GM19324 (cell line): ENCODE results near the gene LAMP5.

ENCODE experiments used
- ATAC-seq: cut with Tn5 transposase; IDR thresholded peaks from one replicate; pipeline ENCODE4 v1.9.1; 2021; ENCODE audit warnings: mild to moderate bottlenecking, moderate library complexity; ENCODE audit not compliant: unreplicated experiment, low FRiP score

Gene LAMP5

DNA sequence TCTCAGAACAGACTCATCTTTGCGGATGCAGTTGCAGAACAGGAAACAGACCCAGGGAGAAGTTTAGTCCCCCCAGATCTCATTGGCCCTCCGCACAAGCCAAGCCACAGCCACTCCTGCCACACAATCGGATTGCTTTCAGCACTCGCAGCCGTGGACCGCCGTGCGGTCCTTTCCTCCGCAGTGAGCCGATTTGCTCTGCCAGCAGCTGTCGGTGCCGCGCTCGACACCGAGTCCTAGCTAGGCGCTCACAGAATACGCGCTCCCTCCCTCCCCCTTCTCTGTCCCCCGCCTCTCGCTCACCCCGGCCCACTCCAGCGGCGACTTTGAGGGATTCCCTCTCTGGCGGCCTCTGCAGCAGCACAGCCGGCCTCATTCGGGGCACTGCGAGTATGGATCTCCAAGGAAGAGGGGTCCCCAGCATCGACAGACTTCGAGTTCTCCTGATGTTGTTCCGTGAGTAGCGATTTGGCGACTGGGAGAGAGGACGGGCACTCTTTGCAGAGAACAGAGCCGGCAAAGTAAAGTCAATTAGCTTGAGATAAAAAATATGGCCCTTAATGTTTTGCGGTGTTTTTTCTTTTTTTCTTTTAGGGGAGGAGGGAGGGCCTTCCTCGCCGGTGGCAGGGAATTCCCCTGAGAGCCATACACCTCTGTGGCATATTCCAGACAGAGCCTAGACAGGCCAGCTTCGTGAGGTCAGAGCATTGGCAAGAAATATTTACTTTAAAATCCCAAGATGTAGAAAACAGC is at the start of gene LAMP5:
LAMP5 (plus strand) TSS at position 130 of the 753 bp plus-strand sequence; CDS start at position 393, 263 bp downstream.
- ATAC-seq = no peak

GRCh38 chr20:9467995-9468394 is 46.4 kb upstream of the LAMP5 start:
- ATAC-seq = no peak

GRCh38 chr20:9474835-9475415 is 39.5 kb upstream of the LAMP5 start:
- ATAC-seq = no peak

DNA sequence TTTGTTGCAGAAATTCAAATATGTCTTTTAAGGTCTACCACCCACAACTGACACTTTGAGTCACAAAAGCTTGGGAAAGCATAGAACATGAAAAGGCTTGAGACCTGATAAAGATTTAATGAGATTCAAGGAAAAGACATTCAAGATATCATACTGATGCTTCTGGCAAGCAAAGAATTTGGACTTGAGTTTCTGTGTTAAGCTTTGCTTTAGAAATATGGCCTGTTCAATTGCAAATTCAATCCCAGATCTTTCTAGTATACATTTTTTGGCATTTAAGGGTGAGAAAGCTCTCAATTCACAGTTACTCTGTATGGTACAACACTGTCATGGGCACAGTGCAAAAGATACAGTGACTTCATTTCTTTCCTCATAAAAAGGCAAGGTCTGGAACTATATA is 38.9 kb upstream of the LAMP5 start:
- ATAC-seq = no peak

DNA sequence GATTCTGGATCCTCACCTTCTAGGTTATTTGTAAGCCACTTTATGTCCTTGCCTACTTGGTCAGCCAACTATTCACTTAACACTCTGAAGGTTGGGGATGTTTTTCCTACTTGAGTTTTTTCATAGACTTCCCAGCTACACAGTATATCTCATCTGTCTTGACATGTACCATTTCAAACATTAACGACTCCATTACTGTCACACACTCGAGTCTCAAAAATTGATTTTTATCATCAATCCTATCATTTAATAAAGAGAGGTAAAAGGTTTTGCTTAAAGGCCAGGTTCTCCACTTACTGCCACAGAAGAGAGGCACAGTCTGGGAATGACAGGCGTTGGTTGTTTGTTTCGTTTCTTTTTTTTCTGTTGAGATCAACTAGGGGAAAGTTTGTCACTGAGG is 38.2 kb upstream of the LAMP5 start:
- ATAC-seq = no peak

- no peak for ATAC-seq
Measured at GRCh38 chr20:9476637-9477036, 37.8 kb upstream of the LAMP5 start.

DNA sequence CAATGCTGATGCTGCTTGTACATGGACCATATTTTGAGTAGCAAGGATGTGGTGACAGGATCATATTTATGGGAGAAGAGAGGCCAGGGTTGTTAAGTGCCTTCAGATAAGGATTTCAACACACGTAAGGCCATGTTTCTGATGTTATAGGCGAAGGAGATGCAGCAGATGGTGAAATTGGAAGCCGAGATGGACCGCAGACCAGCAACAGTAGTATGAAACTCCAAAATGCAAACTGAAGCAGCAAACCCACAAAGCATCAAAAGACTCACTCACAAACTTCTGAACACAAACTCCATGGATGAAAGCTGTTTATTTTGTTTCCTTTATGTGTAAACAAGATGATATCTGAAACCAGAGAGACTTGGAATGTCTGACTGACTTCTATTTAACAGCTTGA is 35.6 kb upstream of the LAMP5 start:
- no peak for ATAC-seq

DNA sequence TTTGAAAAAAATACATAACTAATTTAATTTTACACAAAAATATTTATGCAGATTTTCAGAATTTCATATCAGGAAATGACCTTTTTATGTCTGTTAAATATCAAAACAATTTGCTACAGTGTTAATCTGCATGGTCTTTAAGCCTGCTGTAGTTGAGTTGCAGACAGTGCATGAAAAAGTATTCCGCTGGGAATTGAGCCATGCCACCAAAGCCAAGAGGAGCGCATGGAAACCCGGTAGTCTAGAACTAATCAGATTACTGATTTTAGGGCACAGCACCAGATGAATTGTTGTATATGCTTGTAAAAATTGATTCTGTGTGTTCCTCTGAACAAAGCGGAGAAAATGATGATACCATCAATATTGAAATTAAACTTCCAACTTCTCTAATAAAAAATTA is 34.3 kb upstream of the LAMP5 start:
- ATAC-seq = no peak

DNA sequence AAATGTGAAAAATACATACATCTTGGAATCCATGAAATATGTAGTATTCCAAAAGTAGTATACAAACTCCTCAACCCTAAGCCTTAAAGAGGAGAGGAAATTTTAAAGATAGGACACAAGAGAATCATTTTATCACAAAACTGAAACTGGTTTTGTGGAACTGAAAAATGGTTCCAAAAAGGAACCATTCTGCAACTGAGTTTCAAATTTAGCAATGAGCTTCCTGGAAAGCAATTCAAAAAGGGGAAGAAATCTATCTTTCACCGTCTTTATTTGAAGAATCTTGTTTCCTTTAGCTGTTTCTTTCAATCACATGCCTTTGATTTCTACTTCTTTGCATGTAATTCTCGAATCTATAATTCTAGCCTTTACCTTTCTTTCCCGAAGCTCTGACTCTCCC is 32.2 kb upstream of the LAMP5 start:
- no peak for ATAC-seq

DNA sequence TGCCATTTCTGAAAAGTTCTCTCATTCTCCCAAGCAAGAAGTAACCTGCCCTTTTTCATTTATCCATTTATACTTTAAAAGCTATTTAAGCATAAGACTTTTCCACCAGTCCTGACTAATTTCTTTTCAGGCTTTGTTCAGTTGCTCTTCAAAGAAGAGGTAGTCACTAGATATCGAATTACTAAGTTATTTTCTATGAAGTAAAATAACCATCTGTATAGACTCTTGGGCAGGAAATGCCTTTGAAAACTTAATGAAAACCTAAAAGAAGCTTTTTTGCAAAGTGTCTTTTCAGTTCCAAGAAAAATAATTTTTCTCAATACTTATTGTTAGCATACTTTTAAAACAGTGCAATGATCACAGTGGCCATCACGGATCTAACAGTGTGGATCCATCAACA is 31.3 kb upstream of the LAMP5 start:
- ATAC-seq = no peak

GRCh38 chr20:9485614-9486340 is 28.6 kb upstream of the LAMP5 start:
- no peak for ATAC-seq

DNA sequence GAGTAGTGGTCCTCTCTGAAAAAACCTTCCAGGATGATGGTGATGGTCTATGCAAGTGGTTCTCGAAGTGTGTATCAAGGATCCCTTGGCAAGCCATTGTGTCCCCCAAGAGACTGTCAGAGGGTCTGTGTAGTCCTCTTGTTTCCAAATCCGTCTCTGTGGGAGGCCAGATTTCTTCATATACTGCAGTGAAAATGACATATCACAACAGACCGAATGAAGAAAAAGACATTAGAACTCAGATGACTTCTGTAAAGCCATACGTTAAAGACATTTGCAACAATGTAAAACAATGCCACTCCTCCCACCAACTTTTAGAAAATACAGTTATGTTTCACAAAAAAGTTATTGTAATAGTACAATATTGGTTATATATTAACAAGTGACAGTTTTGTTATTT is 27.2 kb upstream of the LAMP5 start:
- ATAC-seq = no peak

DNA sequence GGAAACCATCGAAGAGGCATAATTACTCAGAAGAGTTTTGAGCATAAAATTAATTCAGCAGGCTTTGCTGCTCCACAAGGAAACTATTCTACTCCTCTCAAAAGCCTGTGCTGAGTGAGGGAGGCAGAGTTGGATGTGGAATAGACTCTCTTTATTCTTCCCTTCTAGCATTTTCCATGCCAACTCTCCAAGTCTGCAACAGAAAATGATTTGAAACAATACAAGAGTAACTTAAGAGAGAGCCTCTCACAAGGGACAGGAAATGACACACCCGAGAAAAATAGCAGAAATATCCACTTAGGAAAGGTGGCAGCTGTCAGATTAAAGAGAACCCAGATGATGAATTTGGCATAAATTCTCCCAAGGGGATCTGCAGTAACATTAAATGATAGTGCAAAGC is 26.3 kb upstream of the LAMP5 start:
- ATAC-seq = no peak

- ATAC-seq = no peak
Measured at GRCh38 chr20:9490161-9490560, 24.2 kb upstream of the LAMP5 start.

DNA sequence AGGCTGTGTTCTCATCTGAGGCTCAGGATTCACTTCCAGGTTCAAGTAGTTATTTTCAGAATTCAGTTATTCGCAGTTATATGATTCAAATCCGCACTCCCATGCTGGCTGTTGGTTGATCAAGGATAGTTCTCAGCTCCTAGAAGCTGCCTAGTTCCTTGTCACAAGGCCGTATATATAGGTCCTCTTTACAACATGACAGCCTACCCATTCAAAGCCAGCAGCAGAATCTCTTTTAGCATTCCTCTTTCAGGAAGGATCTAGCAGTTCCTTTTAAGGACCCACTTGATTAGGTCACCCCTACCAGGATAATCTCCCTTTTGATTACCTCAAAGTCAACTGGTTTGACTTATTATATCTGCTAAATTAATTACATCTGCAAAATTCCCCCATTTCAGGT is 23.8 kb upstream of the LAMP5 start:
- no peak for ATAC-seq

GRCh38 chr20:9491324-9491723 is 23.1 kb upstream of the LAMP5 start:
- no peak for ATAC-seq

DNA sequence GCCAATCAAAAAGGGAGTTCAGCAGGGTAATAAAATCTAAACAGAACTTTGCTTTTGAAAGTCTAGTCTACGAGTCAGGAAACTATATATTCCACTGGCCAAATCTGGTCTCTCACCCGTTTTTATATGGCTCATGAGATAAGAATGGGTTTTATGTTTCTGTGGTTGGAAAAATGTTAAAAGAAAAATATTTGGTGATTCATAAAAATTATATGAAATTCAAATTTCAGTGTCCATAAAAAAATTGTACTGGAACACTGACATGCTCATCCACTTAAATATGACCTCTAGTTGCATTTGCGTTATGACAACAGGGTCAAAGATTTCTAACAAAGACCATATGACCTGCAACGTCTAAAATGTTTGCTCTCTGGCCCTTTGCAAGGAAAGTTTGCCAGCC is 22.3 kb upstream of the LAMP5 start:
- ATAC-seq = no peak

DNA sequence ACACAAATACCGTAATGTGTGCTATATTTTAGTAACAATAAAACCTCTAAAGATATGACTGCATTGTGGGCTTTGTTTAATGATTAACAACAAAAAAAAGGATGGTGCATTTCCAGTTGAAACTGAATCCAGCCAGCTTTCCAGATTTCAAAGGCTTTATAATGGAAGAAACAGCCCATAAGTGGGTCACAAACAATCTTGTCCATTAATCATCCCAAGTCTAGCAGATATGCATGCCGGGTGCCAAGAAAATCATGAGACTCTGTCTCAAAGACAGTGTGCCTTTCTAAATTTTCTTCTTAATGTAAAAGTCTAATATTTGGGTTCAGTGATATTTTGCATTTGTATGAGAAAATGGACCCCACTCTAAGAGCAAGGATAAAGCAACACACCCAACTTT is 20.6 kb upstream of the LAMP5 start:
- no peak for ATAC-seq

- ATAC-seq = no peak
Measured at GRCh38 chr20:9495701-9496100, 18.7 kb upstream of the LAMP5 start.

DNA sequence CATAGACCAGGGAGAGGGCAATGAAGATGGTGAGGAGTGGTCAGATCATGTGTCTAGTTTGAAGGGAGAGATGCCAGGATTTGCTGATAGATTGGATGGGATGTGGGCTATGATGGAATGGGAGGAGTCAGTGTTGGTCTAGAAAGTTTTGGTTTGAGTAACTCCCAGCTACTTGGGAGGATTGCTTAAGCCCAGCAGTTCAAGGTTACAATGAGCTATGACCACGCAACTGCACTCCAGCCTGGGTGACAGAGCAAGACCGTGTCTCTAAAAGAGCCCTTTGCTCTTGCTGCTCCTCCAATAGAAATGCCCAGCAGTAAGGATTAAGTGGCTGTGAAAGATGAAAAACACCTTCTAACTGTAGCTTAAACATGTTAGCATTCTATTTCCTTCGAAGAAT is 18.2 kb upstream of the LAMP5 start:
- ATAC-seq = no peak

- no peak for ATAC-seq
Measured at GRCh38 chr20:9498322-9498721, 16.1 kb upstream of the LAMP5 start.
